ENCODE data around the gene DDX49. TPM values are rescaled to one million over a fixed set of nuclear protein-coding genes. Genes with fewer than 3 reads are reported as not detected.

The DDX49 gene
- total and polyA plus RNA-seq, 2 donors from 2014 or later: 39.5 to 40.6 TPM

GRCh38 chr19:18924684-18925213, 5.2 kb downstream of the DDX49 start:
- H3K4me3 ChIP-seq (ENCODE audit: low read length in 3 of 3): no peak overlapping the region
- no peak for TF ChIP-seq CTCF (IDR thresholded peaks at IDR 0.05; ENCODE audit: borderline replicate concordance, extremely low read depth, insufficient read depth)
- H3K9me3 ChIP-seq (ENCODE audit: control insufficient read depth in 2 of 3, insufficient read depth in 1 of 3, low read length in 3 of 3): no peaks in the 10 kb centered on the region
- H3K36me3 ChIP-seq (ENCODE audit: control insufficient read depth in 2 of 3, insufficient read depth in 3 of 3, low read length in 3 of 3): peaks cover 0 to 25% (median 21%) of the 10 kb centered on the region in 3 donors
- no peaks in the 10 kb centered on the region for H3K27me3 ChIP-seq (ENCODE audit: control insufficient read depth, insufficient read depth, low read length)
- no peak overlapping the region for H3K27ac ChIP-seq (ENCODE audit: low read depth in 2 of 2, low read length in 2 of 2)
- FAIRE-seq (no peak), DNase-seq (no peak)
- H3K9ac ChIP-seq (ENCODE audit: low read length in 3 of 3): no peak overlapping the region
- intact Hi-C loops (cut with DNase I): no loop called here
- peaks cover 3 to 12% (median 7%) of the 10 kb centered on the region in 3 donors for H3K4me1 ChIP-seq (ENCODE audit: control insufficient read depth in 2 of 3, insufficient read depth in 2 of 3, low read depth in 1 of 3, low read length in 3 of 3)

DNA sequence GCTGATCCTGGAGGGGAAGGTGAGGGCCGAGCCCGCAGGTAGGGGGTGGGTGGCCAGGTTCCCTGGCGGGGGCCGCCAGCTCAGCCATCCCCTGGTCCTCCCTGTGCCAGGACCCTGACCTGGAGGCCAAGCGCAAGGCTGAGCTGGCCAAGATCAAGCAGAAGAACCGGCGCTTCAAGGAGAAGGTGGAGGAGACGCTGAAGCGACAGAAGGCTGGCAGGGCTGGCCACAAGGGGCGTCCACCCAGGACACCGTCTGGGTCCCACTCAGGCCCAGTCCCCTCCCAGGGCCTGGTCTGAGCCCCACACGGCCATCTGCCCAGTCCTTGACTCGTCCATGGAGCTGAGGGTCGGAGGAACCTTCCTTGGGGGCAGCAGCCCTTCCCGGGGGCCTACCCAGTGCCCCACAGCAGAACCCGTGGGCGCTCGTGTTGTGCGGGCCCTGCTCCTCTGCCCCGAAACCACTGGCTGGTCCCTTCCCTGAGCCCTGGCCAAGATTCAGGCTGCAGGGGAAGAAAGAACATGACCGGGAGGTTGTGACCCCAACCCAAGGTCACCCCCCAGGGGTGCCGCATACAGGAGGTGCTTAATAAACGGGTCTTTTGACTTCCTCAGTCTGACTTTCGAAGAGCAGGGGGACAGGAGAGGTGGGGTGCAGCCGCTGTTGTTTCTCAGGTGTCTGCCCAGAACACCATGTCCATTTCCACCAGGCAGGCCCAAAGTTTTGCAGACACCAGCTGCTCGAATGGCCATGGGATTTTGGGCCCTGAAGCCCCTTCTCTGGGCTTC, 8.7 kb downstream of the DDX49 start:
- TF ChIP-seq CTCF (IDR thresholded peaks at IDR 0.05; ENCODE audit: borderline replicate concordance, extremely low read depth, insufficient read depth): no peak
- peaks cover 0 to 19% (median 18%) of the 10 kb centered on the region in 3 donors for H3K36me3 ChIP-seq (ENCODE audit: control insufficient read depth in 2 of 3, insufficient read depth in 3 of 3, low read length in 3 of 3)
- H3K9me3 ChIP-seq (ENCODE audit: control insufficient read depth in 2 of 3, insufficient read depth in 1 of 3, low read length in 3 of 3): no peaks in the 10 kb centered on the region
- no peak overlapping the region for H3K9ac ChIP-seq (ENCODE audit: low read length in 3 of 3)
- no peaks in the 10 kb centered on the region for H3K4me1 ChIP-seq (ENCODE audit: control insufficient read depth in 2 of 3, insufficient read depth in 2 of 3, low read depth in 1 of 3, low read length in 3 of 3)
- H3K27me3 ChIP-seq (ENCODE audit: control insufficient read depth, insufficient read depth, low read length): no peaks in the 10 kb centered on the region
- H3K27ac ChIP-seq (ENCODE audit: low read depth in 2 of 2, low read length in 2 of 2): no peak overlapping the region
- no peak for FAIRE-seq
- no peak for DNase-seq
- H3K4me3 ChIP-seq (ENCODE audit: low read length in 3 of 3): no peak overlapping the region
- intact Hi-C loops (cut with DNase I): no loop called here

DNA sequence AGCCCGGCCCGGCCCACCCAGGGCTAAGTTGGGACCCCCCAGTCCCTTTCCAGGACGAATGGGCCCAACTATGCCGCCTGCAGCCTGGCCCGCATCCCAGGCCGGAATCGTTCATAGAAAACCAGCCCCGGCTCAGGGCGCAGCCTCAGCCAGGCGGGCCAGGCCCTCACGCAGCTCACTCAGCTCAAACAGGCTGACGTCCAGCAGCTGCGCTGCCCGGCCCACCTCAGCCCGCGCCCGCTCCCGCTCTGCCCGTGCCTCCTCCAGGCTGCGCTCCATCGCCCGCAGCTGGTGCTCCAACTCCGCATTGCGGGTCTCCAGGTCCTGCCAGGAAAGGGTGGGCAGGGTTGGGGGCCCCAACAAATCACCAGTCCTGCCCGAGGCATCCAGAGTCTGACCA, 9.8 kb downstream of the DDX49 start:
- Histone ChIP-seq H3K9ac (ENCODE audit: low read length in 3 of 3) (no peak overlapping the region), H3K27me3 (ENCODE audit: control insufficient read depth, insufficient read depth, low read length) (no peaks in the 10 kb centered on the region), H3K9me3 (ENCODE audit: control insufficient read depth in 2 of 3, insufficient read depth in 1 of 3, low read length in 3 of 3) (no peaks in the 10 kb centered on the region), H3K4me1 (ENCODE audit: control insufficient read depth in 2 of 3, insufficient read depth in 2 of 3, low read depth in 1 of 3, low read length in 3 of 3) (no peaks in the 10 kb centered on the region), H3K27ac (ENCODE audit: low read depth in 2 of 2, low read length in 2 of 2) (no peak overlapping the region), H3K36me3 (ENCODE audit: control insufficient read depth in 2 of 3, insufficient read depth in 3 of 3, low read length in 3 of 3) (peaks cover 0 to 15% (median 14%) of the 10 kb centered on the region in 3 donors), H3K4me3 (ENCODE audit: low read length in 3 of 3) (no peak overlapping the region)
- FAIRE-seq (no peak), DNase-seq (no peak)
- no peak for TF ChIP-seq CTCF (IDR thresholded peaks at IDR 0.05; ENCODE audit: borderline replicate concordance, extremely low read depth, insufficient read depth)
- intact Hi-C loops (cut with DNase I): no loop called here
